Osteoblast (primary cell): Measurements from ENCODE around the gene CTSG. TPM values are rescaled to one million over a fixed set of nuclear protein-coding genes. Genes with fewer than 3 reads are reported as not detected.

Experiments used
- DNase-seq: peaks from one replicate; pipeline ENCODE4 v3.0.0; 2011; ENCODE audit warnings: low spot score, mixed read lengths; ENCODE audit not compliant: insufficient read length; ENCODE audit errors: missing footprints
- H2AFZ ChIP-seq: 2 replicates; pipeline ENCODE4 v1.6.0; 2011; ENCODE audit warnings: mild to moderate bottlenecking, low read length
- H3K27ac ChIP-seq: 2 replicates; pipeline ENCODE4 v1.5.1; 2011; ENCODE audit warnings: mild to moderate bottlenecking, low read depth, low read length, moderate library complexity
- H3K27me3 ChIP-seq: 2 replicates; pipeline ENCODE4 v1.6.0; 2012; ENCODE audit warnings: mild to moderate bottlenecking, control low read depth, inconsistent platforms, low read length, moderate library complexity; ENCODE audit not compliant: insufficient read depth
- H3K36me3 ChIP-seq: 2 replicates; pipeline ENCODE4 v1.5.1; 2011; ENCODE audit warnings: mild to moderate bottlenecking, low read length, control low read depth, moderate library complexity; ENCODE audit not compliant: insufficient read depth
- H3K4me1 ChIP-seq: 2 replicates; pipeline ENCODE4 v1.5.1; 2011; ENCODE audit warnings: mild to moderate bottlenecking, low read length, control low read depth, moderate library complexity; ENCODE audit not compliant: insufficient read depth
- H3K4me2 ChIP-seq: 2 replicates; pipeline ENCODE4 v1.6.0; 2011; ENCODE audit warnings: mild to moderate bottlenecking, low read length; ENCODE audit not compliant: insufficient read depth
- H3K4me3 ChIP-seq: fragments of 200-600 bp; sonication (generic); 3 replicates; pipeline ENCODE4 v1.5.1; 2012; ENCODE audit warnings: mild to moderate bottlenecking, low read length, inconsistent platforms; ENCODE audit not compliant: insufficient read depth
- H3K79me2 ChIP-seq: 2 replicates; pipeline ENCODE4 v1.6.0; 2012; ENCODE audit warnings: mild to moderate bottlenecking, low read length, control low read depth, inconsistent platforms; ENCODE audit not compliant: insufficient read depth
- H3K9me3 ChIP-seq: 2 replicates; pipeline ENCODE4 v1.5.1; 2011; ENCODE audit warnings: low read depth, low read length, control low read depth
- H4K20me1 ChIP-seq: 2 replicates; pipeline ENCODE4 v1.6.0; 2012; ENCODE audit warnings: mild to moderate bottlenecking, low read length, control low read depth; ENCODE audit not compliant: insufficient read depth
- CTCF ChIP-seq: IDR thresholded peaks from 2 replicates; pipeline ENCODE4 v1.5.1; 2011; ENCODE audit warnings: mild to moderate bottlenecking, low read depth, low read length, moderate library complexity; ENCODE audit errors: extremely low read depth
- total RNA-seq: library from RNA; depleted of rRNA; stranded (reverse); fragments of >200 nt; gene quantifications from 2 replicates; pipeline ENCODE4 v1.2.3, GENCODE V29; 2012

The CTSG gene
- total RNA-seq, 1 donor = not detected

DNA sequence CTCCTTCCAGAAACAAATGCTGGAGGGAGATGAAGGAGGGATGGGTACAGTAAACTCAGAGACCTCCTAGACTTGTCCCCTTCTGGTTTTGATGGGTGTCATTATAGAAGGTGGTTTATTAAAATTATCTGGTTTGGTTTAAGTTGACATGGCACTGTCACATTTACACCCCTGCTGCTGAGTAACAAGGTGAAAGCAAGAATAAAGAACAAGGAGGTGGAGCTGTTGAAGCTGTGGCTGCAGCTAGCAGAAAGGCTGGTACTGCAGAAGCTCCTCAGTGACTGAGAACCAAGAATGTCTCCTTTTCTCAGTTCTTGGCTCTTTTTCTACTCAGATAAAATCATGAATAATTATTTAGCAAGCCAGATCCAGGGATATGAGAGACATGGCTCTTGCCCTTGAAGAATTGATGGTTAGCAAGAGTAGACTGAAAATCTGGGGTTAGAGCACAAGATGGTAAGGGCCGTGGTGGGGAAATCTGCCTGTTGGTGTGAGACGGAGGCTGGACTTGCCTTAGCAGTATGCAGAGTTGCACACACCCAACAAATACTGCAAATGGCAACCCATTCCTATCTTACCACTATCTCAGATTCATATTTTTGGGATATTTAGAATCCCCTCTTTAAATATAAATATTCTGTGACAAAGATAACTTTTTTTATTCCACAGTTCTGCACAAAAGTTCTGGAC is 33.8 kb upstream of the CTSG start, which contains the start of gene GZMH:
TSS of gene GZMH (minus strand) at position 31 of the 690 bp plus-strand sequence. CDS start 72 bp downstream, outside the sequence.
- Histone ChIP-seq H4K20me1 (no peaks in the 10 kb centered on the region), H3K27me3 (no peaks in the 10 kb centered on the region), H3K4me1 (no peaks in the 10 kb centered on the region), H3K79me2 (no peaks in the 10 kb centered on the region), H3K27ac (no peak within 1 kb of the TSS), H3K4me3 (no peak within 1 kb of the TSS), H3K9me3 (no peaks in the 10 kb centered on the region), H3K36me3 (no peaks in the 10 kb centered on the region), H2AFZ (no peak within 1 kb of the TSS), H3K4me2 (no peak within 1 kb of the TSS)
- no peak for TF ChIP-seq CTCF
- no peak for DNase-seq

GRCh38 chr14:24607635-24608514 is 31.8 kb upstream of the CTSG start:
- no peak overlapping the region for H3K27ac ChIP-seq
- no peak for TF ChIP-seq CTCF

DNA sequence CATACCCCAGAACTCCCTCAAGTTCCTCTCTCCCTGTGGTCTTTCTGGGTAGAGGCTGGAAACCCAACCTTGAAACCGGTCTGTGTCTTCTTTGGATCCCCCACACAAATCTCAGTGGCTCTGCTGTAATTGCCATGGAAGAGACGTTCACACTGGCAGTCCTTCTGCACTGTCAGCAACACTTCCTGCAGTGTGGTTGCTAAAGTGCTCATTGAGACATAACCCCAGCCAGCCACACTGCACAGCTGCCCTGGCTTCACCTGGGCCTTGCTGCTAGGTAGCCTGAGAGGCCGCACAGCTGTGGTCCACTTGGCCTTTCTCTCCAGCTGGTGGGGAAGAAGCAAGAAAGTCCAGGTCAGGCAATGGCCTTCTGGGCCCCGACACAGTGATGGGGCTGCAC is 31.0 kb upstream of the CTSG start:
- H3K4me2 ChIP-seq = no peak overlapping the region
- H3K27me3 ChIP-seq = no peaks in the 10 kb centered on the region
- no peaks in the 10 kb centered on the region for H3K36me3 ChIP-seq
- H3K79me2 ChIP-seq = no peaks in the 10 kb centered on the region
- no peak for DNase-seq
- no peaks in the 10 kb centered on the region for H3K9me3 ChIP-seq
- no peak overlapping the region for H2AFZ ChIP-seq
- no peaks in the 10 kb centered on the region for H3K4me1 ChIP-seq
- no peaks in the 10 kb centered on the region for H4K20me1 ChIP-seq
- no peak overlapping the region for H3K4me3 ChIP-seq
- no peak for TF ChIP-seq CTCF
- no peak overlapping the region for H3K27ac ChIP-seq

More at GRCh38 chr14:24607635-24608514, 31.8 kb upstream of the CTSG start:
- Histone ChIP-seq H3K4me1 (no peaks in the 10 kb centered on the region), H3K27me3 (no peaks in the 10 kb centered on the region), H3K79me2 (no peaks in the 10 kb centered on the region), H3K36me3 (no peaks in the 10 kb centered on the region), H3K9me3 (no peaks in the 10 kb centered on the region), H4K20me1 (no peaks in the 10 kb centered on the region), H3K4me3 (no peak overlapping the region), H2AFZ (no peak overlapping the region), H3K4me2 (no peak overlapping the region)
- no peak for DNase-seq

GRCh38 chr14:24606297-24606696 is 30.2 kb upstream of the CTSG start:
- no peaks in the 10 kb centered on the region for H3K27me3 ChIP-seq
- TF ChIP-seq CTCF = no peak
- H3K79me2 ChIP-seq = no peaks in the 10 kb centered on the region
- H3K4me2 ChIP-seq = no peak overlapping the region
- no peak overlapping the region for H3K27ac ChIP-seq
- DNase-seq = no peak
- no peak overlapping the region for H2AFZ ChIP-seq
- H3K9me3 ChIP-seq = no peaks in the 10 kb centered on the region
- no peaks in the 10 kb centered on the region for H3K36me3 ChIP-seq
- H4K20me1 ChIP-seq = no peaks in the 10 kb centered on the region
- no peaks in the 10 kb centered on the region for H3K4me1 ChIP-seq
- H3K4me3 ChIP-seq = no peak overlapping the region
